Stimulated activated naive CD4-positive, alpha-beta T cell treated with Interleukin-2 at 50 U/mL for 16 hours (primary cell): ENCODE measurements around the gene SNAPC5.
"Not testable (repeated sequence)": the region's sequence is repeated elsewhere in the genome, so short reads cannot be mapped to it uniquely, and the experiment has no call there.

Source experiments
- DNase-seq: peaks from one replicate; lab custom pipeline; 2025; lab: John Stamatoyannopoulos, UW

Gene SNAPC5

GRCh38 chr15:66497502-66498455 is at the start of gene SNAPC5:
Gene SNAPC5, minus strand, starts transcription at chr15:66497762. Its CDS starts 31 bp downstream, at chr15:66497731.
- DNase-seq, result peak; percentile 96

GRCh38 chr15:66545255-66545654 is 47.7 kb upstream of the SNAPC5 start:
- no peak for DNase-seq

DNA sequence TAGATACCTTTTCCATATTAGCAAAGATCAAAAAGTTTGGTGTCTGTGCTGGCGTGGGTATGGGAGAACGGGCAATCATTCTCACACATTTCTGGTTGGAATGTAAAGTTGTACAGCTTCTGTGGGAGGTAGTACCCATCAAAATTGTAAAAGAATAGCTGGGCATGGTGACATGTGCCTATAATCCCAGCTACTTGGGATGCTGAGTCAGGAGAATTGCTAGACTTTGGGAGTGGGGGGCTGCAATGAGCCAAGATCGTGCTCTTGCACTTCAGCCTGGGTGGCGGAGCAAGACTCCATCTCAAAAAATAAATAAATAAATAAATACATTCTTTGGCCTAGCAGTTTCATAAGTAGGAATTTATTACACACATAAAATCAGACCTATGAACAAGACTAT is 45.3 kb upstream of the SNAPC5 start:
- no peak for DNase-seq

GRCh38 chr15:66535056-66535455 is 37.5 kb upstream of the SNAPC5 start:
- no peak for DNase-seq

DNA sequence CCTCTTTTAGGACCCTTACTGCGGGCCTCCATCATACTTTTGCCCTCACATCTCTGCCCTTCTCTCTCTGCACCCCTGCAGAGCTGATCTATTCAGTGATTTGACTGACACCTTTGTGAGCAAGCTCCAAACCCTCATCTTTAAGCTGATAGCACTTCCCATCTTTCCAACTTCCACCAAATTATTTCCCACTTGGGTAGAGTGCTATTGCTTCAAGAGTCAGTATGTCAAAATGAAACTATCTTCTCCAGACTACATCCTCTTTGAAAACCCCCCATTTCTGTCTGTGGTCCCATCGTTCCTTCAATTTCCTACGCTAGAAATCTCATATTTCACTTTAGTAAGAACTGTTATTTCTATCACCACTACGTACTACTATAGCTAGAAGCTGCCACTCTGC is 27.3 kb upstream of the SNAPC5 start:
- no peak for DNase-seq

DNA sequence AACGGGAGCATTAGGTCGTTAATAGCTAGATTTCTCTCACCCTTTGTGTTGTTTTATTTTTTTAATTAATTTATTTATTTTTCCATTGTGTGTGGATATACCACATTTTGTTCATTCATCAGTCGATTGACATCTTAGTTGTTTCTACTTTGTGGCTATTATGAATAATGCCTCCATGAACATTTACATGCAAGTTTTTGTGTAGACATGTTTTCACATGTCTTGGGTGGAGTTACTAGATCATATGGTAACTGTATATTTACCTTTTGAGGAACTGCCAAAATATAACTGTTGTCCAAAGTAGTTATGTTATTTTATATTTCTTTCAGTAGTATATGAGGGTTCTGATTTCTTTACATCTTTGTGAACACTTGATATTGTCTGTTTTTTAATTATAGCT is 26.4 kb upstream of the SNAPC5 start:
- no peak for DNase-seq

DNA sequence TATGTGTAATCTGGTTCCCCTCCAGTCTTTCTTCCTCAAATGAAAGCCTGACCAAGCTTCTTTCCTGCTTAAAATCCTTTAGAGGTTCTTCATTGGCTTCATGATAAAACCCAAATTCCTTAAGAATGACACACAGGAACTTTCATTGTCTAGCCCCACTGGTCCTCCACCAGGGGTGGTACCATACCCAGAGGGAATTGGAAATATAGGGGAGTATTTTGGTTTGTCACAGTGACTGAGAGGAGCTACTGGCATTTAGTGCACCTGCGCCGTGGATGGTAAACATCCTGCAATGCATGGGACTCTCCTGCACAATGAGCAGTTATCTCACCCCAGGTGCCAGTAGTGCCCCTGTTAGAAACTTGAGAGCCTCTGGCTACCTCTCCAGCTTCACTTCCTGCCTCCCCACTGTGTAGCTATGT is 18.4 kb upstream of the SNAPC5 start:
- no peak for DNase-seq

DNA sequence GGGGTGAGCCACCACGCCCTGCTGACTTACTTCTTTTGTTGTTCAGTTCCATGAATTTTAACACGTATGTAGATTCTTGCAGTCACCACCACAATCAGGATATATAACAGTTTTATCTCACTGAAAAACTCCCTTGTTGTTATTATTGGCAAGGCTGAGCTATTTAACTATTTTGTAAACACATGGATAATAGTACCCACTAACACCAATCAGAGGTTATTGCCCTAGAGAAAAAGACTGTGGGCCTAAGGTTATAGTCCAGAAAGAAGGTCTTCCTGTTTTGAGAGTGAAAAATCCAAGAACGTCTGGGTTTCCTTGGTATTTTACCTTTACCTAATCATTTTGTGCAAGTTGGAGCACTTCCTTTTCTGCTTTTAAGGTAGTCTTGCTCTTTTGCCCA is 17.0 kb upstream of the SNAPC5 start:
- no peak for DNase-seq

DNA sequence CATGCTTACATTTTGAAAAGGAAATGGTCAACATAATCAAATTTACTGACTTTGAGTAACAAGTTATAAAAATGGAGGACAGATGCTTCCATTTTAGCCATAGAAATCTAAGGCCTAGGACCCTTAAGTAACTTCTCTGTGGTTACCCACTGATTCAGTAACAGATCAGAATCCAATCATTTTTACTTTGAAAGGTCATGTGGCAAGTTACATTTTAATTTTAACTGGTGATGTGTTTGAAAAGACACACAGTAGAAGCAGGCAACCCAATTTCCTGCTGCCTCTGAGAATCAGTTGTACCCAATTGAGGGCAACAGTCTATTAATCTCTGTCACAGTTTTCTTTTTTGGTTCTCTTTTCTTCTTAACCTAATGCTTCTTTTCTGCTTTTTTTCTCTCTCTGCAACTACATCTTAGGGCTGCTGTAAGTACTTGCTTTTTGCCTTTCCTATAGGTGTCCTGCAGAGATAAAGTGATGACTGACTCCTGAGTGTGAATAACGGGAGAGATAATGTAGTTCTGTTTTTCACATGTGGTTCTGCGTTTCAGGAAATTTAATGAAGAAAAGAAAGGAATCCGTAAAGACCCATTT is 10.8 kb upstream of the SNAPC5 start:
- DNase-seq, result no peak

DNA sequence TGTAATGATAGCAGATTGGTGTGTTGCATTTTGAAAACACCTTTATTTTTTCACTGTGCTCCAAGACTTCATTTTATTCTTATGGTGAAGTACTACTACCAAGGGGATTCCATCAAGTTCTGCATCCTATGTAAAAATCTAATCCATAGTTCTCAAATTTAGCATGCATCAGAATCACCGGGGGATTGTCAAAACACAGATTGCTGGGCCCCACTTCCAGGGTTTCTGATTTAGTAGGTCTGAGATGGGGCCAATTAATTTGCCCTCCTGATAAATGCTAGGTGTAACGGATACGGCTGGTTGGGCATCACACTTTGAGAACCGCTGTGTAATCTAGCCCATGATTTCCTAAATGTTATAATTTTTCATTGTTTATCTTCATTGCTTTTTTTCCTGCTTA is 8.3 kb upstream of the SNAPC5 start:
- no peak for DNase-seq

- DNase-seq, result no peak
These were observed 7.9 kb upstream of the SNAPC5 start for GRCh38 chr15:66505430-66505811.

DNA sequence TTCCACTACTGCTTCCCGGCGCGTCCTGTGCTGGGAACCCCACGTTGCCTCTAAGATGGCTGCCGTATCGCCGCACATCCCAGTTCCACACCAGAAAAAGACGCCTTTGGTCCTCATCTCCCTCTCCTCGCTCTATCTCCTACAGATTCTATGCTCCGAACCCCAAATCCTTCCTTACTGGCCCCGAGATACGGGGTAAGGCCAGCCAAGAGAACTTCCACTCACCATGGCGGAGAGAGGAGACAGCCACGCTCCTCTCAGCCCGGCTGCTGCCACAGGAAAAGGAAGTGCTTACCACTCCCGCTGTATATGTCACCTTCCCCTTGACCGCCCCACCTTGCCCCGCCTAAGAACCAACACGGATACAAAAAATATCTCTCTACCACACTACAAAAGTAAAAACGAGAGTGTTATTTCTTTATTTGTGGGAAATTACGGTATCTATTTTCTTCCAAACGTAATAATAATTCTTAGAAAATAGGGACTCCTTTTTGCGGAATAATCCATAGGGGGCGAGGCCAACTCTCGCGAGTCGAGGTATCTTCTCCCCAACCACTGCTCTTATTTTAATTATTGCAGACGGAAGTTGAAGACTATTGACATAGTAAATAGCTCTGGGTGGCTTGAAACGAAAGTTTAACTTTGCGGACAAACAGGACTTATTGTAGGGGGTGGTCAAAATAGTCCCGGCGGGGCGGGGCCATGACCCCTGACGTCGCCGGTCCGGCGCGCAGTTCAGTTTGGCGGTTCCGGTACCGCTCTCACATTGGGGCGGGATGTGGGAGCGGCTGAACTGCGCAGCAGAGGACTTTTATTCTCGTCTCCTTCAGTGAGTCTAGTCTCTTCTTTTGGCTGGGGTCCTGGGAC is 7.2 kb upstream of the SNAPC5 start, which contains the start of the genes RPL4 and ZWILCH:
Gene RPL4, minus strand, starts transcription at position 293 of the 867 bp plus-strand sequence. Its CDS starts 65 bp downstream, at position 228.
Gene ZWILCH, plus strand, starts transcription at position 764 of the 867 bp plus-strand sequence. Its CDS starts 13 bp downstream, at position 777.
- peak; percentile 79 for DNase-seq

- no peak for DNase-seq
These were observed 6.4 kb upstream of the SNAPC5 start for GRCh38 chr15:66503780-66504562.

DNA sequence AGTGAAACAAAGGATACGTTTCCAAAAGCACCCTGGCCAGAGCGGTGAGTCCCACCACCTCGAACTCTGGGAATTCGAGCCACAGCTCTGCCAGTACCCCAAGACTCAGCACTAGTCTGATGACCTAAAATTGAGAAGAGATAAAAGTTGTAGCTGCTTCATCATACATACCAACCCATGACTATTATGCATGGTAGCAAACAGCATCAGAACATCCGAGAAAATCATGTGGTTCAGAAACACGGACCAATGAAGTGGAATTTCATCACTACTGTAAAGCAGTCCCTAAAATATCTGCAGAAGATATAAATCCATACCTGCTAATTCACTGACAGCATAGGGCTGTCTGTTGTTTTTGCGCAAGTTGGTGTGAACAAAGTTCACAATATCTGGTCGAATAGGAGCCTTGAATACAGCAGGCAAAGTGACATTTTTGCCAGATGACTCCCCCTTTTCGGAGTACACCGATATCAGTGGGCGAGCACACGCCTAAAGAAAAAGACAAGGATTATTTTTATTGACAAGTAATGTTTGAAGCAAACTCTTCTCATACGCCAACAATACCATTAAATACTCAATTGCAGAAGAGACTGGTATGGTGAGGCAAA is 5.6 kb upstream of the SNAPC5 start:
- DNase-seq, result not testable (repeated sequence)

- peak; percentile 3 for DNase-seq
These were observed 4.9 kb upstream of the SNAPC5 start for GRCh38 chr15:66502491-66502890.

DNA sequence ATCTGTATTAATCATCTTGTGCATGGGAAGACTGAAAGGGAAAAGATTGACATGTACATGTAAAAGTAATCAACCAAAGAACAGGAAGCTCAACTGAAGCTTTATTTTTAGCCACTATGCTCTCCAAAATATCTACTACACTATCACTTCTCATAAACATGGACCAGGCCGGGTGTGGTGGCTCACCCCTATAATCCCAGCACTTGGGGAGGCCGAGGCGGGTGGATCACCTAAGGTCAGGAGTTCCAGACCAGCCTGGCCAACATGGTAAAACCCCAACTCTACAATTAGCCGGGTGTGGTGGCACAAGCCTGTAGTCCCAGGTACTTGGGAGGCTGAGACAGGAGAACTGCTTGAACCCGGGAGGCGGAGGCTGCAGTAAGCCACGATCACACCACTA is 2.8 kb upstream of the SNAPC5 start:
- not testable (repeated sequence) for DNase-seq

DNA sequence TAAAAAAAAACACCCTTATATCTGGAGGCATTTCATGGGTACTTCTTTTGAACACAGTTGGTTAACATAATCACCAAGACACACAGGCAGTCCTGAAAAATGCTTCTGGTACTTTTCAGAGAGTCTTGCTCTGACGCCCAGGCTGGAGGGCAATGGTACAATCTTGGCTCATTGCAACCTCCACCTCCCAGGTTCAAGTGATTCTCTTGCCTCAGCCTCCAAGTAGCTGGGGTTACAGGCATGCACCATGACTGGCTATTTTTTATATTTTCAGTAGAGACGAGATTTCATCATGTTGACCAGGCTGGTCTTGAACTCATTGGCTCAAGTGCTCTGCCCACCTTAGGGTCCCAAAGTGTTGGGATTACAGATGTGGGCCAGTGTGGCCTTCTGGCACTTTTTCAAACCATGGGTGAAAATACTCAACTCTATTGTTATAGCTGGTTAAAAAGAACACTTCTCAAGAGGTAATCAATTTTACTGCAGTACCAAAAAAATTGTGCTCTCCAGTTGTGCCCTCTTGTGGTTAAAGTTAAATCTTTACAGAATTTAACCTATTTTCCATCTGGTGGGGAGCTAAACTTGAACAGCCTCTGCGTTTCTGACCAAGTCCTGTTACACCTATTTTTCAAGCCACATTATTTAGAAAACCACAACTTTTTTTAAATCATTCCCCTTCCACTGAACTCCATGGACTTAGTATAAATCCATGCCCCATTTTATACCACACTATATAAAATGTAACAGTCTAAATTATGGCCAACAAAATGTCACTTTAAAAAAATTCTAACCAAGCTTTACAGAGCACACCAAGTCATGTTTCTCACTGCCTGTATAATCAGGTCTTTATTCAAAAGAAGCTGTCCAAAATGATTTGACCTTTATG is 1.2 kb upstream of the SNAPC5 start:
- DNase-seq, result no peak

GRCh38 chr15:66496951-66497501 is 536 bp downstream of the SNAPC5 start:
- DNase-seq, result peak; percentile 21

DNA sequence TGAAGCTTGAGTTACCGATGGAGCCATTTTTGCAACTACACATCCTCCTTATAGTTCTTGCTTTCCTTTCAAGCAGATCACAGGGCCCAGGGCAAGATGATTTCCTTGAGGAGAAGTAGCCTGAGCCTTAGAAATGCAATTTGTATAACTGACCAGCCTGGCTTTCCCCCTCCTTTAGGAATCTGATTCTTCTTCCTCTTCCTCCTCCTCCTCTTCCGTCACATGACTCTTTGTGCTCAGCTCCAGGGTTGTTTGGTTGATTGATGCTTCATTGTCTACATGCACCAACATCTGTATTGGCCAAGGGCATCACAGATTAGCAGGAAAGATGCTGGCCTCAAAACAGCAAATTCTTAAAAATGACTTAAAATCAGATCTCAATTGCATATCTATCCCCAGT is 3.3 kb downstream of the SNAPC5 start:
- no peak for DNase-seq

DNA sequence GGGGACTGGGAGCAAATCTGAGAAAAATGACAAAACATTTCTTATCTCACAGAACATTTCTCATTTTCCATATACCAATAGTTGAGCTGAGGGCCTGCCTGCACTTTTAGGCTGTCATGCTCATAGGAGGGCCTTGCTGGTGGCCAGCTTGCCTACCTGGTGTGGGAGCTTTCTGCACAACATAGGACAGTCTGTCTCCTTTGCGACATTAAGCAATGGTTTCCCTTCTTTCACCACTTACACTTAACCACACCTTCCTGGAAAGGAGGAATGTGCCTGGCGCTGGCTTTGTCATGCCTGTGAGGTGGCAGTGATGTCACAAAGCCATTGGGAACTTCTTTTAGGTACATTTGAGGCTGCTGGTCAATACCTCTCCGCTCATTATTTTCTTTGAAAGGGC is 5.7 kb downstream of the SNAPC5 start:
- no peak for DNase-seq
